Astrocyte (in vitro differentiated cells and primary cell): ENCODE data around the gene RMI2. TPM values are rescaled to one million over a fixed set of nuclear protein-coding genes. Genes with fewer than 3 reads are reported as not detected.
A peak's percentile ranks its signal among the peaks of the same experiment; 100 is the strongest.

Experiments used
- DNase-seq: peaks from one replicate; pipeline ENCODE4 v3.0.0-alpha.2; 2010; ENCODE audit warnings: low read depth
- FAIRE-seq: peaks from 2 replicates; lab custom pipeline; 2011; peaks lifted over from hg19 to GRCh38; lab: Jason Lieb, UNC
- H2AFZ ChIP-seq: 2 replicates; pipeline ENCODE4 v1.6.0; 2012; ENCODE audit warnings: low read depth, low read length, inconsistent platforms
- H3K27ac ChIP-seq: 2 replicates; pipeline ENCODE4 v1.5.1; 2011; ENCODE audit warnings: low read depth, low read length, inconsistent platforms
- H3K27me3 ChIP-seq: 2 replicates; pipeline ENCODE4 v1.6.0; 2011; ENCODE audit warnings: low read length, inconsistent platforms; ENCODE audit not compliant: insufficient read depth
- H3K36me3 ChIP-seq: 2 replicates; pipeline ENCODE4 v1.5.1; 2011; ENCODE audit warnings: low read length, inconsistent platforms; ENCODE audit not compliant: insufficient read depth
- H3K4me1 ChIP-seq: 2 replicates; pipeline ENCODE4 v1.5.1; 2011; ENCODE audit warnings: low read length, inconsistent platforms; ENCODE audit not compliant: insufficient read depth
- H3K4me2 ChIP-seq: 2 replicates; pipeline ENCODE4 v1.6.0; 2012; ENCODE audit warnings: low read length, inconsistent platforms
- H3K4me3 ChIP-seq: 2 replicates; pipeline ENCODE4 v1.5.1; 2011; ENCODE audit warnings: low read depth, mild to moderate bottlenecking, low read length, inconsistent platforms; ENCODE audit not compliant: insufficient read depth
- H3K79me2 ChIP-seq: 2 replicates; pipeline ENCODE4 v1.6.0; 2012; ENCODE audit warnings: mild to moderate bottlenecking, low read length, inconsistent platforms; ENCODE audit not compliant: insufficient read depth
- H3K9ac ChIP-seq: 2 replicates; pipeline ENCODE4 v1.6.0; 2012; ENCODE audit warnings: mild to moderate bottlenecking, low read length, inconsistent platforms
- H3K9me3 ChIP-seq: 2 replicates; pipeline ENCODE4 v1.5.1; 2012; ENCODE audit warnings: low read depth, mild to moderate bottlenecking, low read length, inconsistent platforms; ENCODE audit not compliant: insufficient read depth
- H4K20me1 ChIP-seq: 2 replicates; pipeline ENCODE4 v1.6.0; 2012; ENCODE audit warnings: low read length, inconsistent platforms; ENCODE audit not compliant: insufficient read depth
- H3K27ac Mint-ChIP-seq: one replicate; pipeline ENCODE4 v1.8.0; 2021; ENCODE audit warnings: mild to moderate bottlenecking, mixed read lengths; ENCODE audit not compliant: unreplicated experiment
- H3K27me3 Mint-ChIP-seq: one replicate; pipeline ENCODE4 v1.8.0; 2021; ENCODE audit warnings: low read depth, mixed read lengths; ENCODE audit not compliant: unreplicated experiment
- H3K36me3 Mint-ChIP-seq: one replicate; pipeline ENCODE4 v1.8.0; 2021; ENCODE audit warnings: low read depth, mixed read lengths; ENCODE audit not compliant: unreplicated experiment
- H3K4me1 Mint-ChIP-seq: one replicate; pipeline ENCODE4 v1.8.0; 2021; ENCODE audit warnings: low read depth, mixed read lengths; ENCODE audit not compliant: unreplicated experiment
- H3K4me3 Mint-ChIP-seq: one replicate; pipeline ENCODE4 v1.8.0; 2021; ENCODE audit warnings: mild to moderate bottlenecking, moderate library complexity, mixed read lengths; ENCODE audit not compliant: unreplicated experiment
- H3K9me3 Mint-ChIP-seq: one replicate; pipeline ENCODE4 v1.8.0; 2021; ENCODE audit warnings: mild to moderate bottlenecking, mixed read lengths; ENCODE audit not compliant: unreplicated experiment
- EZH2 ChIP-seq: IDR thresholded peaks from 2 replicates; pipeline ENCODE4 v1.6.1; 2012; ENCODE audit warnings: mild to moderate bottlenecking, low read length, inconsistent platforms; ENCODE audit not compliant: insufficient read depth
- total RNA-seq: library from RNA; stranded (reverse); gene quantifications from 2 replicates; pipeline ENCODE4 v1.2.1, GENCODE V29; 2021
- TF ChIP-seq, protein P1 (sequence below): IDR thresholded peaks from 2 replicates; pipeline ENCODE4 v1.5.1; 2011; ENCODE audit warnings: low read depth, mild to moderate bottlenecking, inconsistent platforms, low read length, moderate library complexity; ENCODE audit not compliant: insufficient read depth

The RMI2 gene
- total RNA-seq, 1 donor from 2014 or later = 7.8 TPM

DNA sequence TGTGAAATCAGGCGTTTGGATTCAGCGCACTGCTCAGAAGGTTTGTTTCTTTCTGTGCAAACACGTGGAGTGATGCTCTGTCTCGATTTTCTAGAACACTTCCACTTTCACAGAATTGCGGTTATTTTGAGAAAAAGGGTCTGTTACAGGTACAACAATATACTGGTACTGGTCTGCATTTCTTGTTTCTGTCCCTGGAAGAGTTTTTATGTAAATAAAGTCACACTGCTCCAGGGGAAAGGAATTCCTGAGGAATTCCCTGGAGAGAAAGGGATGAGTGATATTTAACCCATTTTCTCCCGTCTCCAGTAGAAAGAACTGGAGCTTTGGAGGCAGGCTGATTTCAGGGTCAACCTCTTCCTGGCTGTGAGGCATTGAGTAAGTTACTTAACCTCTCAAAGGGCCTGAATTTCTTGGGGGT is 16.2 kb upstream of the RMI2 start:
- Mint-ChIP-seq H3K9me3 (peaks cover 2% of the 10 kb centered on the region), H3K4me1 (peaks cover 32% of the 10 kb centered on the region), H3K4me3 (peak overlapping the region; percentile 59), H3K36me3 (peaks cover 3% of the 10 kb centered on the region), H3K27me3 (peaks cover 7% of the 10 kb centered on the region), H3K27ac (peak overlapping the region; percentile 70)
- FAIRE-seq (no peak), DNase-seq (no peak)
- peak overlapping the region; percentile 72 for H3K9ac ChIP-seq
- TF ChIP-seq, protein P1, sequence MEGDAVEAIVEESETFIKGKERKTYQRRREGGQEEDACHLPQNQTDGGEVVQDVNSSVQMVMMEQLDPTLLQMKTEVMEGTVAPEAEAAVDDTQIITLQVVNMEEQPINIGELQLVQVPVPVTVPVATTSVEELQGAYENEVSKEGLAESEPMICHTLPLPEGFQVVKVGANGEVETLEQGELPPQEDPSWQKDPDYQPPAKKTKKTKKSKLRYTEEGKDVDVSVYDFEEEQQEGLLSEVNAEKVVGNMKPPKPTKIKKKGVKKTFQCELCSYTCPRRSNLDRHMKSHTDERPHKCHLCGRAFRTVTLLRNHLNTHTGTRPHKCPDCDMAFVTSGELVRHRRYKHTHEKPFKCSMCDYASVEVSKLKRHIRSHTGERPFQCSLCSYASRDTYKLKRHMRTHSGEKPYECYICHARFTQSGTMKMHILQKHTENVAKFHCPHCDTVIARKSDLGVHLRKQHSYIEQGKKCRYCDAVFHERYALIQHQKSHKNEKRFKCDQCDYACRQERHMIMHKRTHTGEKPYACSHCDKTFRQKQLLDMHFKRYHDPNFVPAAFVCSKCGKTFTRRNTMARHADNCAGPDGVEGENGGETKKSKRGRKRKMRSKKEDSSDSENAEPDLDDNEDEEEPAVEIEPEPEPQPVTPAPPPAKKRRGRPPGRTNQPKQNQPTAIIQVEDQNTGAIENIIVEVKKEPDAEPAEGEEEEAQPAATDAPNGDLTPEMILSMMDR = no peak
- no peak for TF ChIP-seq EZH2
- H3K79me2 ChIP-seq = no peaks in the 10 kb centered on the region
- peak overlapping the region; percentile 52 for H3K4me3 ChIP-seq
- peak overlapping the region; percentile 32 for H2AFZ ChIP-seq
- no peaks in the 10 kb centered on the region for H4K20me1 ChIP-seq
- H3K9me3 ChIP-seq = no peaks in the 10 kb centered on the region
- no peaks in the 10 kb centered on the region for H3K27me3 ChIP-seq
- peak overlapping the region; percentile 90 for H3K4me2 ChIP-seq
- peaks cover 25% of the 10 kb centered on the region for H3K4me1 ChIP-seq
- H3K36me3 ChIP-seq = no peaks in the 10 kb centered on the region
- H3K27ac ChIP-seq = peak overlapping the region; percentile 78

DNA sequence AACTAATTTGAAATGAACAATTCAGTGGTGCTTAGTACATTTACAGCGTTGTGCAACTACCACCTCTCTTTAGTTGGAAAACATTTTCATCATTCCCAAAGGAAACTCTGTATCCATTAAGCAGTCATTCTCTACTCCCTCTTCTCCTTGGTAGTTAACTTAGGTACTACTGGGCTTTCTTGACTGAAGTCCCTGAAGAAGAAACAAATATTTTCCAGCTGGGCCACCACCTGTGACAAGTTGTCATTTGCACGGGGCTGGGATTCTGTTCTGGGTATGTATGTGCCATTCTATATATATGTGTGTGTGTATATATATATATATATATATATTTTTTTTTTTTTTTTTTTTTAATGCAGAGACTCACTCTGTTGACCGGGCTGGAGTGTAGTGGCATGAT is 15.4 kb upstream of the RMI2 start:
- no peak for FAIRE-seq
- Mint-ChIP-seq H3K4me1 (peaks cover 31% of the 10 kb centered on the region), H3K27ac (no peak overlapping the region), H3K36me3 (peaks cover 4% of the 10 kb centered on the region), H3K9me3 (peaks cover 6% of the 10 kb centered on the region), H3K4me3 (no peak overlapping the region), H3K27me3 (peaks cover 4% of the 10 kb centered on the region)
- Histone ChIP-seq H3K4me2 (no peak overlapping the region), H3K9me3 (no peaks in the 10 kb centered on the region), H3K9ac (no peak overlapping the region), H3K27ac (no peak overlapping the region), H3K79me2 (no peaks in the 10 kb centered on the region), H4K20me1 (no peaks in the 10 kb centered on the region), H2AFZ (no peak overlapping the region), H3K4me3 (no peak overlapping the region), H3K27me3 (no peaks in the 10 kb centered on the region), H3K36me3 (no peaks in the 10 kb centered on the region), H3K4me1 (peaks cover 25% of the 10 kb centered on the region)
- TF ChIP-seq, protein P1 = no peak
- no peak for DNase-seq

DNA sequence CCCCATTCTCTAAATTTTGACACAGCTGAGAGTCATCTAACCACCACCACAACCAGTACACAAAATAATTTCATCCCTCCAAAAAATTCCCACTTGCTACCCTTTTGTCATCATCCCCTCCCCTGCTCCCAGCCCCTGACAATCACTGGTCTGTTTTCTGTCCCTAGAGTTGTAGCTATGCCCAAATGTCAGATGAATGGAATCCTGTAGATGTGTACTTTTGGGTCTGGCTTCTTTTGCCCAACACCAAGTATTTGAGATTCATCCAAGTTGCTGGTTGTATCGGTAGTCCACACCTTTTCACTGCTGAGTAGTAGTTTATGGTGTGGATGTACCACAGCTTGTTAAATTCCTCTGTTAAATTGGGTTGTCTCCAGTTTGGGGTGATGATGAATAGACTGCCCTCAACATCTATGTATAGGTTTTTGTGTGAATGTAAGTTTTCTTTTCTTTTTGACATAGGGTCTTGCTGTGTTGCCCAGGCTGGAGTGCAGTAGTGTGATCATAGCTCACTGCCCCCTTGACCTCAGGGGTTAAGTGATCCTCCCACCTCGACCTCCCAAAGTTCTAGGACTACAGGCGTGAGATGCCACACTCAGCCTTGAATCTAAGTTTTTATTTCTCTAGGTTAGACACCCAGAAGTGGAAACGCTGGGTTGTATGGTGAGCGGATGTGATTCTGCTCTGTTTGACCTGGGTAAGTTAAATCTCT is 14.6 kb upstream of the RMI2 start:
- Mint-ChIP-seq H3K4me1 (peaks cover 27% of the 10 kb centered on the region), H3K27me3 (no peaks in the 10 kb centered on the region), H3K4me3 (no peak overlapping the region), H3K9me3 (peaks cover 6% of the 10 kb centered on the region), H3K27ac (no peak overlapping the region), H3K36me3 (peaks cover 6% of the 10 kb centered on the region)
- H4K20me1 ChIP-seq = no peaks in the 10 kb centered on the region
- H3K36me3 ChIP-seq = no peaks in the 10 kb centered on the region
- no peak overlapping the region for H3K4me2 ChIP-seq
- peaks cover 25% of the 10 kb centered on the region for H3K4me1 ChIP-seq
- no peaks in the 10 kb centered on the region for H3K79me2 ChIP-seq
- TF ChIP-seq, protein P1 = no peak
- no peak for TF ChIP-seq EZH2
- no peak overlapping the region for H3K4me3 ChIP-seq
- FAIRE-seq = no peak
- no peak overlapping the region for H3K9ac ChIP-seq
- no peak overlapping the region for H2AFZ ChIP-seq
- H3K27ac ChIP-seq = no peak overlapping the region
- no peaks in the 10 kb centered on the region for H3K9me3 ChIP-seq
- no peaks in the 10 kb centered on the region for H3K27me3 ChIP-seq
- no peak for DNase-seq
